Peyer's patch (tissue), 4 donors: ENCODE results near the gene HSPBP1.

Experiments
- CTCF ChIP-seq, 6 experiments: fragments of 450-650 bp in 4 of 6; fragments of 200-600 bp in 2 of 6; sonication (generic) in 1 of 6; IDR thresholded peaks; one replicate each; pipeline ENCODE4 v1.5.1; 2017 to 2019; ENCODE audit warnings: antibody characterized with exemption in 6 of 6, mild to moderate bottlenecking in 3 of 6, moderate library complexity in 1 of 6
- POLR2A ChIP-seq, 2 donors: fragments of 450-650 bp; IDR thresholded peaks; one replicate each; pipeline ENCODE4 v1.5.1; 2017; ENCODE audit warnings: antibody characterized with exemption in 2 of 2, mild to moderate bottlenecking in 2 of 2, moderate library complexity in 2 of 2

GRCh38 chr19:55245236-55245904, 34.5 kb downstream of the HSPBP1 start:
- TF ChIP-seq CTCF (IDR thresholded peaks at IDR 0.05) (no peak), POLR2A (IDR thresholded peaks at IDR 0.05) (no peak)
